Left renal pelvis (tissue), 4 donors: Measurements from ENCODE around the gene REL. TPM values are rescaled to one million over a fixed set of nuclear protein-coding genes. Genes with fewer than 3 reads are reported as not detected.
A peak's percentile ranks its signal among the peaks of the same experiment; 100 is the strongest.
"Not testable (repeated sequence)": the region's sequence is repeated elsewhere in the genome, so short reads cannot be mapped to it uniquely, and the experiment has no call there.

Source experiments
- DNase-seq, 4 donors: peaks; one replicate each; pipeline ENCODE4 v3.0.0-alpha.2; 2013; ENCODE audit warnings: low read depth in 4 of 4, low spot score in 3 of 4
- polyA plus RNA-seq, 4 donors: library from polyadenylated mRNA; unstranded; fragments of 120-200 nt; gene quantifications; one replicate each; pipeline ENCODE4 v1.2.1, GENCODE V29; 2013; ENCODE audit not compliant: insufficient read length in 4 of 4

REL gene
- 1 to 10 TPM; 7.9 to 9.1 (median 8.3) TPM for polyA plus RNA-seq

GRCh38 chr2:60881047-60881932, at the start of gene REL:
TSS of gene REL (plus strand) at chr2:60881574. CDS start at chr2:60881841, 267 bp downstream.
- DNase-seq = peak; percentile 81 to 84 (median 82)

GRCh38 chr2:60831921-60832320, 49.5 kb upstream of the REL start:
- DNase-seq = no peak

- DNase-seq = no peak
Observed at GRCh38 chr2:60832621-60833020, 48.8 kb upstream of the REL start.

GRCh38 chr2:60834270-60834717, 47.1 kb upstream of the REL start:
- no peak for DNase-seq

GRCh38 chr2:60836491-60836890, 44.9 kb upstream of the REL start:
- DNase-seq = no peak

- DNase-seq = no peak
Observed at GRCh38 chr2:60837123-60837522, 44.3 kb upstream of the REL start.

DNA sequence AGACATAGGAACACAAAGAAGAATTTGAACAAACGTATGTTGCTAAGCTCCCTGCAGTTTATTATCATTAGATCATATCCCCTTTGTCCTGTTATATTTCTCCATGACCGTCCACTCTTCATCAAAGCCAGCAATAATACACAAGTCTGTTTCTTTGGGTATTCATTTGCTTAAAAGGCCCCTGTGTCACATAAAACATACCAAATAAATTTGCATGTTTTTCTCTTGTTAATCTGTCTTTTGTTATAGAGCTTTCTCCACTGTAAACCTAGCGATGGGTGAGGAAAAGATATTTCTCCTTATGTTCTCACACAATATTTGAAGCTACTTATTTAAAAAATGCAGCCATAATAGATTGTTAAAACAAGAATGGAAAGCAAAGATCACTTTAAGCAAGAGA, 42.9 kb upstream of the REL start:
- DNase-seq = no peak

- no peak for DNase-seq
Observed at GRCh38 chr2:60839126-60839813, 42.1 kb upstream of the REL start.

DNA sequence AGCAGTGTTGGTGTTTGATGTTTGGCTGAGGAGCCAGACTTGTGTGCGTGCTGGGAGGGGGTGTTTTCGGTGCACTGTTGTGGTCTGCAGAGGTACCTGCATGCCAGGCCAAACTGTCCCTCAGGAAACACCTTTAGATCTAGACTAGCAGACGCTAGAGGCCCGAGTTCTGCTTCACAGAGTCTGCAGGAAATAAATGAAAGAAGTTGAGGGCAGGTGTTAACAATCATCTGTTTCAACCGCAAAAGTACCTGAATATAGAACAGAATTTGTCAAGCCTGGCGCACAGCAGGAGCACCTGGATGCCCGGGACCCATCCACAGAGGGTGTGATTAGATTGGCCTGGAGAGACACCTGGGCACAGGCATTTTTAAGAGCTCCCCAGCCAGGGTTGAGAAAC, 40.5 kb upstream of the REL start:
- DNase-seq = no peak

DNA sequence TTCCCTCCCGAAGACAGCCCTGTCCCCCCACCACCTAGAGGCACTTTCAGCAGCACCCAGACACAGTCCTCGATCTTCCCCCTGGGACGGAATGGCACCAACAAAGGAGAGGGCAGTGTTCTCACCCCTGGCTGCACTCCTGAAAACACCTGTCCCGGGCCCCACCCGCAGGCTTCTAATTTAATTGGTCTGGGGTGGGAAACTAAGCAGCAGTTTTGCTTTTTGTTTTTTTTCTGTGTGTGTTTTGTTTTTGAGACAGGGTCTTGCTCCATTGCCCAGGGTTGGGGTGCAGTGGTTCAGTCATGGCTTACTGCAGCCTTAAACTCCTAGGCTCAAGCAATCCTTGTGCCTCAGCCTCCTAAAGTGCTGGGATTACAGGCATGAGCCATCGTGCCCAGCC, 38.4 kb upstream of the REL start:
- no peak for DNase-seq

- no peak for DNase-seq
Observed at GRCh38 chr2:60844105-60844504, 37.3 kb upstream of the REL start.

DNA sequence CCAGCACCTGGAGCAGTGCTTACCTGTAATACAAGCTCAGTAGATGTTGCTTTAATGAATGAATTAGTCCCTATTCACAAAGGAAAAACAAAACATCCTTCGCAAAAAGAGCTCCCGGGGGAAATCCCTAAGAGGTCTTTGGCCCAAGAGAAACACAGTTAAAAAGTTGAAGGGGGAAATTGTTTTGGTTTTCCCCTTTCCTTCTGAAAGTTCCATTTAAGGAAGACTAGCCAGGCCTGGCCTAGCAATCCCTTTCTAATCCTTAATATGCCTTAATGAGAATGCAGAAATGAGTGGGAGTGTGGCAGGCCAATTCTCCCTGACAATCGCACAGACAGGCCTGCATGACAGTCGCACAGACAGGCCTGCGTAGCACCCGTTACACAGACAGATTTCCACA, 33.5 kb upstream of the REL start:
- no peak for DNase-seq

- no peak for DNase-seq
Observed at GRCh38 chr2:60849187-60849586, 32.2 kb upstream of the REL start.

GRCh38 chr2:60852282-60852860, 29.0 kb upstream of the REL start:
- DNase-seq = no peak

GRCh38 chr2:60853531-60853930, 27.8 kb upstream of the REL start:
- no peak for DNase-seq

DNA sequence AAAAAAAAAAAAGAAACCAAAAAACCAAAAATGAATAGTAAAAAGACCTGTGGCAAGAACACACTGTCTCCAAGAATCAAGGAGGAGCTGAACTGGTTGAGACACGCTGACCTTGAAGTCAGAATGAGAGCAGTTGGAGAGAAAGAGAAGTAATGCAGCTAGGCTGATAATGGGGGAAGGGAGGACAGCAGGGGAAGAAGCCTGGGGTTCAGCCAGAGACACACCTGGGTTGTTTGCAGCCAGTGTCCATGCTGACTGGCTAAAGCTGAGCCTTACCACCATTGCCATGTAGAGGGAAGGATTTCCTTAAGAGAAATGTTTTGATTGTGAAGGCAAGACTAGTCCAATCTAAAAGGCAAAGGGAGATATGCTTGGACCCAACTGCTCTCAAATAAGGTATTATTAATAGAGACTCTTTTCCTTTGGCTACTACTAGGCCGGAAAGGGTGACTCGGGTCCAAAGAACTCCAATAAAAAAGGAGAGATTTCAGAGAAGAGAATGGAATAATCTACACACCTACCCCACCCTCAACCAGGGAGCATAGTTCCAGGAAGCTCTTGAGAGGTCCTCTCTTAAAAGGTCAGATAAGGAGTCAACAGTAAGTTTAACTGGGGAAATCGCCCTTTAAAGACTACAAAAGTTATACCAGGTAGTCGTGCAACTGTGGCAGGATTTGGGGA, 25.2 kb upstream of the REL start:
- DNase-seq = no peak

DNA sequence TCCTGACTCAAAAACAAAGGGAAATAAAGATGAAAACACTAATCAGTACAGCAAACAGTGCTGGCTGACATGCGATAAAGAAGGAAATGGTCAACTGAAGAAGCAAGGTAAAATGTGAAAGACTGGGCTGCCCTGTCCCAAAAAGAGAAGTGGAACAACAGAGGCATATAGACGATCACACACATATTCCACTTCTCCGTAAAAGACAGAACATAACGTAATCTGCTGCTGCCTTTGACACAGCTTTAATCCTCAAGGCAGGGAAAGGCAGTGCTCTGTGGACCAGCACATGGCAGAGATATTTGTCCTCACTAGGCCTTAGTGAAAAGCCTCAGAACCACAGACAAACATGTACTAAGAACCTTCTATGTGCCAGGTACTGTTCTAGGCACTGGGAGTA, 24.3 kb upstream of the REL start:
- DNase-seq = no peak

DNA sequence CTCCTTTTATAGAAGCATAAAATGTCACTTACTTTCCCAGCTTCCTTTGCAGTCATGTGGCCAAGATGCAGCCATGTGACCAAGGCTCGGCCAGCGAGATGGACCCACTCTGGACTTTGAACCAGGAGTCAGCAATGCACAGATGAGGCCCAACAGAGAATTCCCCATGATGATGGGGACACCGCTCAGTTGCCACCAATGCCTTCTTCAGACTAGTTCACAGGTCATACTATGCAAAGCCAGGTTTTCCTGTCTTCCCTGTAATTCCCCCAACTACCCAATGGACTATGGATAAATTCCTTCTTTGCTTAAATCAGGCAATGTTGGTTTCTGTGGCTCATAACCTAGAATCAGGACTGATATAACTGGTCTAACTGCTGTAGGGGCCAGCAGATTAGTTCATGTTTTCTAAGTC, 22.5 kb upstream of the REL start:
- no peak for DNase-seq

GRCh38 chr2:60861736-60862135, 19.6 kb upstream of the REL start:
- no peak for DNase-seq

GRCh38 chr2:60862642-60863041, 18.7 kb upstream of the REL start:
- DNase-seq = no peak

DNA sequence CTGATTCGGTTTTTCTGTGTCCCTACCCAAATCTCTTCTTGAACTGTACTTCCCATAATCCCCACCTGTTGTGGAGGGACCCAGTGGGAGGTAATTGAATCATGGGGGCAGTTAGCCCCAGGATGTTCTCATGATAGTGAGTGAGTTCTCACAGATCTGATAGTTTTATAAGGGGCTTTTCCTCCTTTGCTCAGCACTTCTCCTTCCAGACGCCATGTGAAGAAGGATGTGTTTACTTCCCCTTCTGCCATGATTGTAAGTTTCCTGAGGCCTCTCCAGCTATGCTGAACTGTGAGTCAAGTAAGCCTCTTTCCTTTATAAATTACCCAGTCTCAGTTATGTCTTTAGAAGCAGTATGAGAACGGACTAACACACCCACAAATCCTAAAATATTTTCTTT, 16.0 kb upstream of the REL start:
- DNase-seq = not testable (repeated sequence)
